K562 (cell line): ENCODE measurements around the gene ZNF77.
"Not testable (repeated sequence)": the region's sequence is repeated elsewhere in the genome, so short reads cannot be mapped to it uniquely, and the experiment has no call there.

Experiments used
- CREB1 ChIP-seq, 2 experiments: sonication (generic) in 1 of 2; formaldehyde crosslinking in 1 of 2; IDR thresholded peaks; 2 replicates each; pipeline versions ENCODE4 v1.6.1 to v1.8.0; 2012 to 2022; ENCODE audit warnings: inconsistent platforms in 1 of 2, mild to moderate bottlenecking in 1 of 2, missing genetic modification reagents in 1 of 2, moderate library complexity in 1 of 2
- POLR3A ChIP-seq: IDR thresholded peaks from 2 replicates; pipeline ENCODE4 v1.6.1; 2011; ENCODE audit warnings: borderline replicate concordance, mild to moderate bottlenecking, moderate library complexity; ENCODE audit not compliant: insufficient read length, insufficient read depth; ENCODE audit errors: extremely low read depth
- TEAD4 ChIP-seq, 2 experiments: sonication (generic) in 1 of 2; formaldehyde crosslinking in 1 of 2; IDR thresholded peaks; 2 replicates each; pipeline versions ENCODE4 v1.6.1 to v1.8.0; 2012 to 2022; ENCODE audit warnings: borderline replicate concordance in 1 of 2, inconsistent platforms in 1 of 2, low read length in 1 of 2, mild to moderate bottlenecking in 1 of 2, missing genetic modification reagents in 1 of 2
- ZNF143 ChIP-seq: sonication (generic); formaldehyde crosslinking; IDR thresholded peaks from 2 replicates; pipeline ENCODE4 v1.9.0; 2022; ENCODE audit warnings: mild to moderate bottlenecking, missing genetic modification reagents

- not testable (repeated sequence) for TF ChIP-seq POLR3A; ZNF143; TEAD4 (IDR thresholded peaks at IDR 0.05; ENCODE audit: low read length); TEAD4 (CRISPR knock-in tag; IDR thresholded peaks at IDR 0.05; ENCODE audit: borderline replicate concordance); CREB1 (IDR thresholded peaks at IDR 0.05); CREB1 (CRISPR knock-in tag; IDR thresholded peaks at IDR 0.05)
Observed at GRCh38 chr19:2935863-2936262, 8.9 kb downstream of the ZNF77 start.
